Gastroesophageal sphincter (tissue), 3 donors: ENCODE results near the gene MET.

Experiments used
- EP300 ChIP-seq: sonication (generic); formaldehyde crosslinking; IDR thresholded peaks from one replicate; pipeline ENCODE4 v1.6.1; 2017; ENCODE audit warnings: antibody characterized with exemption, mild to moderate bottlenecking
- POLR2A ChIP-seq, 2 donors: fragments of 450-650 bp; IDR thresholded peaks; one replicate each; pipeline ENCODE4 v1.6.1; 2017; ENCODE audit warnings: antibody characterized with exemption in 2 of 2, mild to moderate bottlenecking in 2 of 2, moderate library complexity in 1 of 2
- POLR2AphosphoS5 ChIP-seq: sonication (generic); formaldehyde crosslinking; IDR thresholded peaks from one replicate; pipeline ENCODE4 v1.6.1; 2017; ENCODE audit warnings: antibody characterized with exemption
- TF ChIP-seq, protein P1 (sequence below), 4 experiments: fragments of 200-600 bp in 2 of 4; fragments of 450-650 bp in 2 of 4; sonication (generic) in 1 of 4; IDR thresholded peaks; one replicate each; pipeline ENCODE4 v1.5.1; 2017 to 2019; ENCODE audit warnings: antibody characterized with exemption in 4 of 4, mild to moderate bottlenecking in 2 of 4, moderate library complexity in 2 of 4

DNA sequence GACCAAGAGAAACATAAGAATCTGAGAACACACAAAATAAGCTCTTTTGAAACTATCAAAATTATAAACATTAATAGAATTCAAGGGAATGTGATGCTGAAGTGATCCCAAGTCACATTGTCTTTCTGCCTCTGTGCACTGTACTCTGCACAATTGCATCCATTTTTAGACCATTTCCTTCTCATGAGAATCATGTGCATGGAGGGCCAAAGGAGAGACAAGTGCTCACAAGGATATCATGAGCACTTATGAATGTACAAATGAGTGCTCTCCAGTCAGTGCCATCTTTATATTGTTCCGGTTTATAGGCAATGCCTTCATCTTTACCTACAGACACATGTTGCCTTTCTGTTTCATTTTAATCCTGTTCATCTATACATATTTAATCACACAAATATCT lies 36.9 kb downstream of the MET start:
- TF ChIP-seq EP300 (no peak), POLR2AphosphoS5 (no peak), POLR2A (IDR thresholded peaks at IDR 0.05) (no peak)
- TF ChIP-seq, protein P1, sequence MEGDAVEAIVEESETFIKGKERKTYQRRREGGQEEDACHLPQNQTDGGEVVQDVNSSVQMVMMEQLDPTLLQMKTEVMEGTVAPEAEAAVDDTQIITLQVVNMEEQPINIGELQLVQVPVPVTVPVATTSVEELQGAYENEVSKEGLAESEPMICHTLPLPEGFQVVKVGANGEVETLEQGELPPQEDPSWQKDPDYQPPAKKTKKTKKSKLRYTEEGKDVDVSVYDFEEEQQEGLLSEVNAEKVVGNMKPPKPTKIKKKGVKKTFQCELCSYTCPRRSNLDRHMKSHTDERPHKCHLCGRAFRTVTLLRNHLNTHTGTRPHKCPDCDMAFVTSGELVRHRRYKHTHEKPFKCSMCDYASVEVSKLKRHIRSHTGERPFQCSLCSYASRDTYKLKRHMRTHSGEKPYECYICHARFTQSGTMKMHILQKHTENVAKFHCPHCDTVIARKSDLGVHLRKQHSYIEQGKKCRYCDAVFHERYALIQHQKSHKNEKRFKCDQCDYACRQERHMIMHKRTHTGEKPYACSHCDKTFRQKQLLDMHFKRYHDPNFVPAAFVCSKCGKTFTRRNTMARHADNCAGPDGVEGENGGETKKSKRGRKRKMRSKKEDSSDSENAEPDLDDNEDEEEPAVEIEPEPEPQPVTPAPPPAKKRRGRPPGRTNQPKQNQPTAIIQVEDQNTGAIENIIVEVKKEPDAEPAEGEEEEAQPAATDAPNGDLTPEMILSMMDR (IDR thresholded peaks at IDR 0.05): no peak
